ENCODE results near the gene KDM3B. TPM values are rescaled to one million over a fixed set of nuclear protein-coding genes. Genes with fewer than 3 reads are reported as not detected.

Gene KDM3B
- total and polyA plus RNA-seq, 2 of the 8 experiments (the other 6 are each of a cell fraction or from before 2014, with no cell fraction given): 27.1 to 78.1 TPM

DNA sequence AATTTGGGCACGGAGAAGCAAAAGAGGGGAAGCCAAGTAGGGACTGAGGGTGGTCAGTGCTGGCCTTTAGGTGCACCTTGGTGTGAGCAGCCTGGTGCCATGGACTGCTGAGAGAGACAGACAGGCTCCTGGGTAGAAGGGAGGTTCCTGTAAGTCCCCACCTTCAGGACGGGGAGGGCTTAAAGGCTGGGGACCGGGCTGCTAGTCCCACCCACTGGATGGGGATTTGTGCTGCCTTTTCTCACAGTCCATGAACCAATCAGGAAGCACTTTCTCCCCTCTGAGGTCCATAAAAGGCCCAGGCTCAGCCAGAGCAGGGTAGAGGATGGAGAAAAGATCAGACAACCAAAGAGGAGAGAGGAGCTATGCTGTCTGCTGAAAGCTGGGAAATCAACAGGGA lies 36.1 kb upstream of the KDM3B start:
- Histone ChIP-seq H2BK12ac (ENCODE audit: low read depth, low read length) (no peak overlapping the region), H3K23ac (ENCODE audit: insufficient read length) (no peak overlapping the region), H2BK5ac (ENCODE audit: low read depth, low read length) (no peak overlapping the region), H3K23me2 (ENCODE audit: low read depth, low read length) (no peaks in the 10 kb centered on the region), H3K56ac (replicated peaks; ENCODE audit: insufficient read length, low read depth, low read length) (no peak overlapping the region), H3K79me1 (ENCODE audit: low read depth, low read length) (no peaks in the 10 kb centered on the region), H4K8ac (ENCODE audit: extremely low read depth, insufficient read depth, low read length) (peak overlapping the region; percentile 51), H3K4me2 (ENCODE audit: insufficient read depth in 1 of 2, low read depth in 2 of 2, low read length in 2 of 2) (no peak overlapping the region), H3K4me1 (replicated peaks in 1 of 4; ENCODE audit: control insufficient read depth in 3 of 4, insufficient read depth in 4 of 4, low read length in 3 of 4) (no peaks in the 10 kb centered on the region), H3K79me2 (ENCODE audit: control insufficient read depth in 1 of 2, insufficient read depth in 2 of 2, low read length in 2 of 2) (no peaks in the 10 kb centered on the region), H3K18ac (ENCODE audit: extremely low read depth, low read length) (no peak overlapping the region), H3K9me3 (ENCODE audit: insufficient read depth in 2 of 2, low read depth in 1 of 2, low read length in 1 of 2) (no peaks in the 10 kb centered on the region), H2AFZ (ENCODE audit: low read length) (no peak overlapping the region), H2BK20ac (ENCODE audit: low read length) (no peak overlapping the region), H4K5ac (ENCODE audit: insufficient read length, low read depth, low read length) (no peak overlapping the region), H2AK5ac (ENCODE audit: low read depth, low read length) (no peak overlapping the region), H3K27ac (ENCODE audit: low read depth, low read length) (no peak overlapping the region), H3K36me3 (ENCODE audit: control insufficient read depth in 2 of 4, insufficient read depth in 4 of 4, low read length in 3 of 4) (peaks cover 0 to 25% (median 13%) of the 10 kb centered on the region in 4 experiments; a peak in 4 of 8 replicates), H4K20me1 (replicated peaks in 1 of 2; ENCODE audit: control insufficient read depth in 1 of 2, insufficient read depth in 2 of 2, low read length in 2 of 2) (no peaks in the 10 kb centered on the region), H2BK120ac (replicated peaks; ENCODE audit: low read depth, low read length) (no peak overlapping the region), H3K14ac (ENCODE audit: insufficient read length) (no peak overlapping the region), H3K27me3 (replicated peaks in 1 of 4; ENCODE audit: control insufficient read depth in 3 of 4, extremely low read depth in 1 of 4, insufficient read depth in 3 of 4, low read length in 3 of 4) (no peaks in the 10 kb centered on the region), H4K91ac (replicated peaks; ENCODE audit: insufficient read length, low read length) (no peak overlapping the region), H3K4ac (replicated peaks; ENCODE audit: insufficient read length, low read depth, low read length) (no peak overlapping the region), H2BK15ac (ENCODE audit: low read length) (no peak overlapping the region), H3K4me3 (ENCODE audit: extremely low read depth in 1 of 4, insufficient read depth in 2 of 4, low read depth in 3 of 4, low read length in 4 of 4) (no peak overlapping the region), H3K9ac (replicated peaks in 1 of 4; ENCODE audit: extremely low read depth in 1 of 4, low read depth in 3 of 4, low read length in 3 of 4) (no peak overlapping the region)
- no peak for DNase-seq (ENCODE audit: low read depth in 1 of 2, low spot score in 2 of 2)
- FAIRE-seq: no peak
- ChIA-PET CTCF (ENCODE audit: partially characterized antibody) (interaction anchor here (0.9 to 1.3 kb wide), 4 partner anchors 23 to 247 kb away, joined by 3 to 4 read pairs (median 3); no protein-coding TSS in a partner anchor), POLR2A (ENCODE audit: partially characterized antibody) (interaction anchor here (0.8 to 4.1 kb wide), 5 partner anchors 13 to 23 kb away, joined by 3 to 14 read pairs (median 5); partner anchors contain the start of genes CDC25C and FAM53C)
- WGBS, 2 experiments (ENCODE audit: extremely low coverage in 1 of 2, insufficient coverage in 1 of 2, insufficient read length in 1 of 2, insufficient replicate concordance in 2 of 2, low coverage in 1 of 2, low lambda C conversion rate in 2 of 2, missing lambda C conversion rate in 1 of 2): 78% methylated on average over 3 of the region's 3 CpGs; no CpG with 5 or more reads in 1 of the 2 experiments
- TF ChIP-seq YY1 (IDR thresholded peaks at IDR 0.05; ENCODE audit: low read depth, low read length) (no peak), ZNF274 (IDR thresholded peaks at IDR 0.05; ENCODE audit: borderline replicate concordance, extremely low read depth, low read length) (no peak), RFX5 (IDR thresholded peaks at IDR 0.05; ENCODE audit: borderline replicate concordance, low read depth, low read length) (no peak), SIRT6 (IDR thresholded peaks at IDR 0.05; ENCODE audit: low read length) (no peak), EP300 (IDR thresholded peaks at IDR 0.05; ENCODE audit: borderline replicate concordance in 1 of 2, low read depth in 2 of 2, low read length in 2 of 2) (no peak), KDM4A (IDR thresholded peaks at IDR 0.05; ENCODE audit: low read depth, low read length, severe bottlenecking) (no peak), E2F6 (IDR thresholded peaks at IDR 0.05) (no peak), POLR2AphosphoS5 (IDR thresholded peaks at IDR 0.05; ENCODE audit: low read depth, low read length) (no peak), TAF1 (IDR thresholded peaks at IDR 0.05; ENCODE audit: low read depth, low read length) (no peak)
- TF ChIP-seq, protein P1, sequence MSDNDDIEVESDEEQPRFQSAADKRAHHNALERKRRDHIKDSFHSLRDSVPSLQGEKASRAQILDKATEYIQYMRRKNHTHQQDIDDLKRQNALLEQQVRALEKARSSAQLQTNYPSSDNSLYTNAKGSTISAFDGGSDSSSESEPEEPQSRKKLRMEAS (IDR thresholded peaks at IDR 0.05): no peak

Measured in H1 (cell line).